ENCODE measurements around the gene NTN1.
"Not testable (repeated sequence)": the region's sequence is repeated elsewhere in the genome, so short reads cannot be mapped to it uniquely, and the experiment has no call there.

- TF ChIP-seq YY1 (IDR thresholded peaks at IDR 0.05; ENCODE audit: extremely low read depth, insufficient replicate concordance, low read depth, low read length); CTCF (IDR thresholded peaks at IDR 0.05 in 2 of 3, conservative IDR thresholded peaks at IDR 0.05 in 1 of 3; ENCODE audit: borderline replicate concordance in 1 of 3, insufficient read depth in 1 of 3, low read depth in 2 of 3, low read length in 2 of 3); ZNF274 (IDR thresholded peaks at IDR 0.05; ENCODE audit: low read depth, low read length); EGR1 (IDR thresholded peaks at IDR 0.05; ENCODE audit: low read depth); ELF1 (IDR thresholded peaks at IDR 0.05; ENCODE audit: borderline replicate concordance, low read depth): not testable (repeated sequence)
Observed at GRCh38 chr17:8988263-8988935, 32.9 kb upstream of the NTN1 start.

All from HCT116 (cell line).